Panc1 (cell line): ENCODE results near the gene PODNL1. TPM values are rescaled to one million over a fixed set of nuclear protein-coding genes. Genes with fewer than 3 reads are reported as not detected.

Experiments used
- ATAC-seq: fragments of 200-7000 bp; cut with Tn5 transposase; 2 replicates; pipeline ENCODE4 v1.9.1; 2020; ENCODE audit warnings: mild to moderate bottlenecking, moderate library complexity
- BruUV-seq: library from RNA; stranded (reverse); fragments of 400-500 nt; replicated peaks from 2 replicates; lab custom pipeline; 2021; lab: Mats Ljungman, UMichigan
- CTCF ChIA-PET: fragments of 300-600 bp; sonication (Branson Sonifier 250); formaldehyde crosslinking; loops from one replicate; lab custom pipeline; 2022; ENCODE audit warnings: antibody characterized with exemption; lab: Charles Lee
- POLR2A ChIA-PET: fragments of 300-600 bp; sonication (Branson Sonifier 250); formaldehyde crosslinking; loops from one replicate; lab custom pipeline; 2022; ENCODE audit warnings: antibody characterized with exemption; lab: Charles Lee
- DNase-seq: peaks from one replicate; pipeline ENCODE4 v3.0.0-alpha.2; 2010; ENCODE audit warnings: low read depth, low spot score
- H3K27ac ChIP-seq: 2 replicates; pipeline ENCODE4 v1.5.1; 2011; ENCODE audit warnings: mild to moderate bottlenecking, low read length, inconsistent platforms
- H3K27me3 ChIP-seq: fragments of 200-500 bp; sonication (Bioruptor generic); 2 replicates; pipeline ENCODE4 v1.6.0; 2014; ENCODE audit warnings: low read length, inconsistent platforms; ENCODE audit not compliant: control insufficient read depth, insufficient read depth
- H3K36me3 ChIP-seq: fragments of 200-500 bp; sonication (Bioruptor generic); 2 replicates; pipeline ENCODE4 v1.5.1; 2014; ENCODE audit warnings: inconsistent platforms, mild to moderate bottlenecking, low read length, moderate library complexity; ENCODE audit not compliant: control insufficient read depth, insufficient read depth
- H3K4me1 ChIP-seq: 2 replicates; pipeline ENCODE4 v1.5.1; 2011; ENCODE audit warnings: inconsistent platforms, mild to moderate bottlenecking, low read length, moderate library complexity; ENCODE audit not compliant: control insufficient read depth, insufficient read depth
- H3K4me3 ChIP-seq, 2 experiments: 2 replicates each; pipeline ENCODE4 v1.5.1; 2011 to 2012; ENCODE audit warnings: low read depth in 2 of 2, low read length in 2 of 2, mild to moderate bottlenecking in 2 of 2, inconsistent platforms in 1 of 2, moderate library complexity in 1 of 2
- H3K9me3 ChIP-seq: fragments of 200-500 bp; sonication (Bioruptor generic); 2 replicates; pipeline ENCODE4 v1.5.1; 2014; ENCODE audit warnings: low read depth, mild to moderate bottlenecking, inconsistent platforms, low read length, moderate library complexity; ENCODE audit not compliant: control insufficient read depth, insufficient read depth
- CTCF ChIP-seq: fragments of 450-650 bp; IDR thresholded peaks from 2 replicates; pipeline ENCODE4 v1.5.1; 2017; ENCODE audit warnings: mild to moderate bottlenecking
- POLR2AphosphoS5 ChIP-seq: IDR thresholded peaks from 2 replicates; pipeline ENCODE4 v1.6.1; 2012; ENCODE audit warnings: mild to moderate bottlenecking, low read depth, low read length, moderate library complexity
- REST ChIP-seq, 2 experiments: IDR thresholded peaks; 2 replicates each; pipeline ENCODE4 v1.6.1; 2011 to 2012; ENCODE audit warnings: low read depth in 2 of 2, control low read depth in 1 of 2, low read length in 1 of 2, mild to moderate bottlenecking in 1 of 2, moderate library complexity in 1 of 2; ENCODE audit not compliant: insufficient read depth in 1 of 2
- SIN3A ChIP-seq: IDR thresholded peaks from 2 replicates; pipeline ENCODE4 v1.6.1; 2012; ENCODE audit warnings: low read depth, mild to moderate bottlenecking, low read length, moderate library complexity, borderline replicate concordance; ENCODE audit not compliant: insufficient read depth
- TCF7L2 ChIP-seq: IDR thresholded peaks from 2 replicates; pipeline ENCODE4 v1.6.1; 2011; ENCODE audit warnings: mild to moderate bottlenecking, low read depth, low read length, inconsistent platforms
- in situ Hi-C: cut with HindIII; loops from 2 replicates; pipeline ENCODE4 v1.10.0; 2016; ENCODE audit warnings: low sequenced_read_pairs, low pct_unique_long_range_greater_than_20kb
- intact Hi-C: fragments of 100-400 bp; cut with micrococcal nuclease; formaldehyde crosslinking; loops from one replicate; pipeline ENCODE4 v1.10.0; 2022; ENCODE audit not compliant: unreplicated experiment
- total RNA-seq: library from RNA; stranded (reverse); gene quantifications from one replicate; pipeline ENCODE4 v1.2.1, GENCODE V29; 2021; ENCODE audit not compliant: unreplicated experiment

Gene PODNL1
- total RNA-seq, 1 experiment from 2014 or later = 1.4 TPM

- in situ Hi-C loops (no loop called here), intact Hi-C loops (no loop called here)
- no peak for TF ChIP-seq REST (IDR thresholded peaks at IDR 0.05; ENCODE audit: insufficient read depth in 1 of 2, low read depth in 2 of 2, low read length in 1 of 2)
- TF ChIP-seq POLR2AphosphoS5 = no peak
- no peak for TF ChIP-seq CTCF
- TF ChIP-seq TCF7L2 = no peak
- no peak for TF ChIP-seq SIN3A
- Histone ChIP-seq H3K4me1 (peaks cover 8% of the 10 kb centered on the region), H3K9me3 (no peaks in the 10 kb centered on the region), H3K4me3 (no peak overlapping the region), H3K27ac (no peak overlapping the region), H3K36me3 (no peaks in the 10 kb centered on the region), H3K27me3 (no peaks in the 10 kb centered on the region)
- ChIA-PET POLR2A (no interaction called here), CTCF (no interaction called here)
- no peak for ATAC-seq
- no peak for DNase-seq
- BruUV-seq = no TSS peak
Measured at GRCh38 chr19:13983213-13983889, 45.1 kb upstream of the PODNL1 start.

DNA sequence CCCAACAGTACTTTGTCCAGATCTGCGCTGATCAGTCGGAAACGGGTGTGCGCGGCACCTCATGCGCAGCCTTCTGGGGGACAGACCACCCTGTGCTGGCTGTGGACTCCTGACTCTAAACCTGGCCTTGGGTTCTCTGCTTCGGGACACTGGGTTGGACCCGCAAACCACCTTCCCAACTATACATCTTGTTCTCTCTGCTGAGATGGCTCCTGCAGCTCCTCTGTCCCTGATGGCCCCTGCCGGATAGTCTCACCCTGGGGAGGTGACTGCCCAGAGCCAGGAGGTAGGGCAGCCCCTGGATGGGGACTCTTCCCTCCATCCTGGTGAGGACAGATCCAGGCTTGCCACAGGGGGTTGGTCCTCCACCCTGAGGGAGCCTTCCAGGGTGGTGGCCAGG, 44.6 kb upstream of the PODNL1 start:
- POLR2A ChIA-PET = no interaction called here
- CTCF ChIA-PET = no interaction called here
- no peak overlapping the region for H3K27ac ChIP-seq
- intact Hi-C loops = no loop called here
- ATAC-seq (no peak), DNase-seq (no peak)
- no TSS peak for BruUV-seq
- no peak for TF ChIP-seq POLR2AphosphoS5
- no peak for TF ChIP-seq REST (IDR thresholded peaks at IDR 0.05; ENCODE audit: insufficient read depth in 1 of 2, low read depth in 2 of 2, low read length in 1 of 2)
- no peak for TF ChIP-seq TCF7L2
- no peak for TF ChIP-seq SIN3A
- H3K27me3 ChIP-seq = no peaks in the 10 kb centered on the region
- in situ Hi-C loops = no loop called here
- H3K4me1 ChIP-seq = peaks cover 8% of the 10 kb centered on the region
- no peaks in the 10 kb centered on the region for H3K9me3 ChIP-seq
- no peaks in the 10 kb centered on the region for H3K36me3 ChIP-seq
- H3K4me3 ChIP-seq = no peak overlapping the region
